HG03565 (cell line): ENCODE data around the gene DNAH1.

Experiments used
- ATAC-seq: cut with Tn5 transposase; IDR thresholded peaks from one replicate; pipeline ENCODE4 v1.9.1; 2021; ENCODE audit warnings: mild to moderate bottlenecking, moderate library complexity; ENCODE audit not compliant: unreplicated experiment

Gene DNAH1

GRCh38 chr3:52356126-52356525 lies 40.0 kb downstream of the DNAH1 start:
- no peak for ATAC-seq

- no peak for ATAC-seq
Measured at GRCh38 chr3:52357151-52358080, 41.3 kb downstream of the DNAH1 start.

- ATAC-seq: no peak
Measured at GRCh38 chr3:52358362-52358940, 42.3 kb downstream of the DNAH1 start.

GRCh38 chr3:52359116-52359855 lies 43.2 kb downstream of the DNAH1 start:
- no peak for ATAC-seq

GRCh38 chr3:52361011-52361410 lies 44.9 kb downstream of the DNAH1 start:
- ATAC-seq: no peak

- ATAC-seq: no peak
Measured at GRCh38 chr3:52361454-52361853, 45.3 kb downstream of the DNAH1 start.

GRCh38 chr3:52361898-52362297 lies 45.8 kb downstream of the DNAH1 start:
- no peak for ATAC-seq

- no peak for ATAC-seq
Measured at GRCh38 chr3:52364322-52365035, 48.4 kb downstream of the DNAH1 start.

GRCh38 chr3:52366527-52366926 lies 50.4 kb downstream of the DNAH1 start:
- ATAC-seq: no peak

- ATAC-seq: no peak
Measured at GRCh38 chr3:52367891-52368880, 52.1 kb downstream of the DNAH1 start.

GRCh38 chr3:52370531-52370930 lies 54.4 kb downstream of the DNAH1 start:
- ATAC-seq: no peak

- ATAC-seq: no peak
Measured at GRCh38 chr3:52372822-52373504, 56.8 kb downstream of the DNAH1 start.

GRCh38 chr3:52373676-52374075 lies 57.6 kb downstream of the DNAH1 start:
- ATAC-seq: no peak

GRCh38 chr3:52374173-52374572 lies 58.1 kb downstream of the DNAH1 start:
- ATAC-seq: no peak

GRCh38 chr3:52379610-52380009 lies 63.5 kb downstream of the DNAH1 start:
- ATAC-seq: no peak

GRCh38 chr3:52380023-52380422 lies 63.9 kb downstream of the DNAH1 start:
- no peak for ATAC-seq

GRCh38 chr3:52381623-52382022 lies 65.5 kb downstream of the DNAH1 start:
- ATAC-seq: no peak

GRCh38 chr3:52383446-52383845 lies 67.3 kb downstream of the DNAH1 start:
- ATAC-seq: no peak
